NCI-H748 (cell line): ENCODE data around the gene HOXD3.

Experiments
- DNase-seq: peaks from one replicate; lab custom pipeline; 2025; ENCODE audit not compliant: unreplicated experiment; lab: John Stamatoyannopoulos, UW

The HOXD3 gene

GRCh38 chr2:176174824-176175708 is 18.0 kb downstream of the HOXD3 start:
- DNase-seq = peak; percentile 18

GRCh38 chr2:176175709-176176607 is 18.9 kb downstream of the HOXD3 start:
- DNase-seq = no peak

- peak; percentile 88 for DNase-seq
Observed at GRCh38 chr2:176177580-176178037, 20.5 kb downstream of the HOXD3 start.

- DNase-seq = peak; percentile 88
Observed at GRCh38 chr2:176178038-176178756, 21.1 kb downstream of the HOXD3 start.

GRCh38 chr2:176178757-176179295 is 21.7 kb downstream of the HOXD3 start:
- no peak for DNase-seq

GRCh38 chr2:176181551-176181950 is 24.4 kb downstream of the HOXD3 start:
- DNase-seq = no peak

- no peak for DNase-seq
Observed at GRCh38 chr2:176182671-176183070, 25.6 kb downstream of the HOXD3 start.

GRCh38 chr2:176184749-176185148 is 27.6 kb downstream of the HOXD3 start:
- no peak for DNase-seq

- DNase-seq = no peak
Observed at GRCh38 chr2:176186024-176186423, 28.9 kb downstream of the HOXD3 start.

GRCh38 chr2:176187200-176187898 is 30.2 kb downstream of the HOXD3 start:
- peak; percentile 75 for DNase-seq

- peak; percentile 93 for DNase-seq
Observed at GRCh38 chr2:176187899-176188773, 31.0 kb downstream of the HOXD3 start, which contains the start of gene HOXD1. TSS of gene HOXD1 (plus strand) at chr2:176188668. CDS start at chr2:176188802, 134 bp downstream.

GRCh38 chr2:176188774-176189680 is 31.9 kb downstream of the HOXD3 start:
- DNase-seq = peak; percentile 76

- DNase-seq = peak; percentile 51
Observed at GRCh38 chr2:176189681-176190641, 32.9 kb downstream of the HOXD3 start.

- no peak for DNase-seq
Observed at GRCh38 chr2:176192351-176192750, 35.2 kb downstream of the HOXD3 start.

- DNase-seq = no peak
Observed at GRCh38 chr2:176193048-176193447, 35.9 kb downstream of the HOXD3 start.

GRCh38 chr2:176199902-176200301 is 42.8 kb downstream of the HOXD3 start:
- DNase-seq = no peak

GRCh38 chr2:176200971-176201370 is 43.9 kb downstream of the HOXD3 start:
- DNase-seq = no peak
